ENCODE data around the gene FXYD6. TPM values are rescaled to one million over a fixed set of nuclear protein-coding genes. Genes with fewer than 3 reads are reported as not detected.

Gene FXYD6
- total RNA-seq, 1 experiment from 2014 or later = 12.8 TPM

GRCh38 chr11:117830674-117831351 lies 45.6 kb downstream of the FXYD6 start:
- no peak for DNase-seq (ENCODE audit: low spot score)

- no peak for DNase-seq (ENCODE audit: low spot score)
These were observed 46.4 kb downstream of the FXYD6 start for GRCh38 chr11:117830072-117830471.

- no peak for DNase-seq (ENCODE audit: low spot score)
These were observed 47.1 kb downstream of the FXYD6 start for GRCh38 chr11:117829369-117829725.

- DNase-seq (ENCODE audit: low spot score) = peak; percentile 62
These were observed 47.7 kb downstream of the FXYD6 start for GRCh38 chr11:117828611-117829368.

- no peak for DNase-seq (ENCODE audit: low spot score)
These were observed 48.6 kb downstream of the FXYD6 start for GRCh38 chr11:117827521-117828511.

- no peak for DNase-seq (ENCODE audit: low spot score)
These were observed 49.6 kb downstream of the FXYD6 start for GRCh38 chr11:117826832-117827231.

GRCh38 chr11:117826190-117826570 lies 50.3 kb downstream of the FXYD6 start:
- DNase-seq (ENCODE audit: low spot score) = no peak

- no peak for DNase-seq (ENCODE audit: low spot score)
These were observed 50.8 kb downstream of the FXYD6 start for GRCh38 chr11:117825538-117826189.

- no peak for DNase-seq (ENCODE audit: low spot score)
These were observed 51.6 kb downstream of the FXYD6 start, which contains the start of gene FXYD2 for GRCh38 chr11:117824571-117825537. Gene FXYD2, minus strand, starts transcription at chr11:117824744. Its CDS starts 66 bp downstream, at chr11:117824678.

GRCh38 chr11:117823946-117824420 lies 52.5 kb downstream of the FXYD6 start:
- DNase-seq (ENCODE audit: low spot score) = no peak

- no peak for DNase-seq (ENCODE audit: low spot score)
These were observed 53.0 kb downstream of the FXYD6 start for GRCh38 chr11:117823294-117823945.

GRCh38 chr11:117822074-117823033 lies 54.1 kb downstream of the FXYD6 start:
- peak; percentile 52 for DNase-seq (ENCODE audit: low spot score)

- no peak for DNase-seq (ENCODE audit: low spot score)
These were observed 55.0 kb downstream of the FXYD6 start for GRCh38 chr11:117821431-117821830.

GRCh38 chr11:117820516-117820915 lies 55.9 kb downstream of the FXYD6 start:
- no peak for DNase-seq (ENCODE audit: low spot score)

GRCh38 chr11:117820071-117820470 lies 56.4 kb downstream of the FXYD6 start:
- DNase-seq (ENCODE audit: low spot score) = no peak

GRCh38 chr11:117819096-117820040 lies 57.1 kb downstream of the FXYD6 start:
- peak; percentile 76 for DNase-seq (ENCODE audit: low spot score)
